Measurements from ENCODE around the gene FRK.
"Not testable (repeated sequence)": the region's sequence is repeated elsewhere in the genome, so short reads cannot be mapped to it uniquely, and the experiment has no call there.

FRK gene

DNA sequence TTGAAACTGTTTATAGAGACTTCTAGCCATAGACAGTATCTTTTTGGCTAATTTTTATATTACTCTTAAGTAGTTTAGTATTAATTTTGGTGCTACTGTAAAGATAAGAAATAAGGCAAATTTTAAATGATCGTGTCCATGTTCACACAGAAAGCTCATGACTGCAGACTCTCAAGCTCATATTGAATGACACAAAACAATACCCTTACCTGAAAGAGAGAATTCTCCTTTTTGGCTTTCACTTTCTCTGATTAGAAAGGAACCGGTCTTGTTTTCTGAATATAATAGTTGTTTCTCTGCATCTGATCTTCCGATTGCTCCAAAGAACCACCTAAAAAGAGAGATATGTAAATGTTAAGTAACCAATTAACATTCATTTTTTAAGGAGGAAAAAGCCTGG is 57.0 kb downstream of the FRK start:
- DNase-seq = no peak

DNA sequence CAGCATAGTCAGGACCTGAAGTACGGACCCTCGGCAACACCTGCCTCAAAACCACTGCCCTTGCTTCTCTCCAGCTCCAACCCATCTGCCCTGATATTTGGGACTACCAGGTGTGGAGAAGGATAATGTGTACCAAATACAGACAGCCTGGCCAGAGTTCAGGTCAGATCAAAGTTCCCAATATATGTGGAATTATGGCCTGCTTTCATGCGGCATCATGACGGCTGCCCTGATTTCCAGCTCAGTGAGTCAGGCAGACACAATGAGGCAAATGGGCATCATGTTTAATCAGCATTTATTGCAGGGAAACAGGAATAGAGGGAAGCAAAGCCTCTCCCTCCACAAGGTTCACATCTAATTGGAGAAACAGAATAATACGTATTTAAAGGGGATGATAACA is 57.9 kb downstream of the FRK start:
- no peak for DNase-seq

DNA sequence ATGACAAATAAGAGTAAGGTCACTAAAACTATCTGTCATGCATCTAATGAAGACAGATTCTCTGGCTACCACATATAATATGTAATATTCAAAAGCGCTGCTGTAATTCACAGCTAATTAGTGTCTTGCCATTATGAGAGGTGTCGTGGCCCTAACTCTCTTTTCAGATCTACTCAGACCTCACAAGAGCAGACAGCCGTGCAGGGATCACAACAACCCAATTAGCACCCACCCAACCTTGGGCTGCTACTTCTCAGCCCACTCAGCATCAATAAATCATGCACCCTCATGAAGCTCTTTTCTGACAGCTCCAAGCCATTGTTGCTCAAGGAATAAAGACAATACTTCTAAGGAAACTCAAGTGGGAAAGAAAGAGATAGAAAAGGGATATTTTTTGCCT is 61.5 kb downstream of the FRK start:
- DNase-seq = no peak

DNA sequence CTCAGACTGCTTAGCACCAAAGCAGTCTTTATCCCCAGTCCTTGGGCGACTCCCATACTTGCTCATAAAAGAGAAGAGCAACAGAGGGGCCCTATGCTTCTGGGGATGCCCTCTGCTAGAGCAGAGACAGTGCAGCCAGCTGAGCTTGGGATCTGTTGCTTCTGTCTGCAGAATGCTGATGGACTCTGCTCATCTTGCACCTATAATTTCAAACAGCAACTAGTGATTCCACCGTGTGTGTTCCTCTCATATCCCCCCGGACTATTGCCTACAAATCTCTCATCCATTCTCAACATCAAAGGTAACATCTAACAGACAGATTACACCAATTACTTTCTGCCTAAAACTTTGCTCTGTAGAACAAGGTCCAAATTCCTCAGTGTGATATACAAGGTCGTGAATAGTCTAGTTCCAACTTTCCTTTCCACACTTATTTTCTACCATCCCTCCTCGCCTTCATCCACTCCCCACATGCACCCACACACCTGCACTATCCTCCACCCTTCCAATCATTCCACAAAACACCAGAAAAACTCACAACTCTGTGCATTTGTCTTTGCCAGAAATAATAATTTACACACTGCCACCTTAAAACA is 62.6 kb downstream of the FRK start:
- DNase-seq = no peak

DNA sequence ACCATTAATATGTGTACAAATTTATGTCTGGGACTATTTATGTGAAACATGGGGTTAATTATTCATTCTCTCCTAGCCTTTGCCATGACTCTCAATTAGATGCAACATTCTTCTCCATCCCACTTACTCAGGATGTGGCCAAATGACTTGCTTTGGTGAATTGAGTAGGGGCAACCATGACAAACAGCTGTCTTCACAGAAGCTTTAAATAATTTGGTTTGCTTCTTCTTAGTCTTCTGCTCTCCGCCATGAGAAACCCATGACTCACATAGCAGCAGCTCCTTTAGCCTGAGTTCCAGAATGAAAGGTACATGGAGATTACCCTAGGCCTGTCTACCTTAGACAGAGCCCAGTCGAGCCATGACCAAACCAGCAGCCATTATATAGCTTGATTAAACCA is 74.7 kb downstream of the FRK start:
- DNase-seq = no peak

DNA sequence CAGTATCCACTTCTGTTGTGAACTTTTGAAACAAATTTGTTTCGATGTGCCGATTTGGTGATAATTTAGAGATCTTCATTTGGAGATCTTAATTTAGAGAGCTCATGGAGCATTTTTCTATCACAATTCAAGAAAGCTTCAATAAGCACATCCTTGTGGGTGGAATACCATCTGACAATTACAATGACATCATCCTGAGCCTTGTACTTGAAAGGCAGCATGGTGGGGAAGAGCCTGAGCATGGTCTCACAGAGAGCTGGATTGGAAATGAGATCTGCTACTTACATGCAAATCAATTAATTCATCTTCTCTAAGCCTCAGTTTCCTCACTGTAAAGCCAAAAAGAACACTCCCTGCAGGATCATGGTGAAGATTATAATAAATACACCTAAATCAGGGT is 75.9 kb downstream of the FRK start:
- DNase-seq = no peak

DNA sequence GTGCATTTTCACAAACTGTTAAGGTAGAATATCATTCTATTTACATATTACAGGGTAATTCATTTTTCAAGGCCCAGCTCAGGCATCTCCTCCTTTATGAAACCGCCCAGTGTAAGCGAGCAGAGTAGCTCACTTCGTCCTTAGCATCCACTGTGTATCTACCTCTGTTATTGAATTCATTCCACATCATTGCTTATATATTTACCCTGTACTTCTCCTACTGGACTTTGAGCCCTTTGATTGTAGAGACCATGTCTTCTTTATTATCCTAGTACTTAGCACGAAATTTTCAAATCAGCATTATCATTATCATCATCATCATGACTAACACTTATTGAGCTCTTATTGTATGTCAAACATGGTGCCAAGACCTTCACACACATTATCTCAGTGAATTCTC is 76.7 kb downstream of the FRK start:
- no peak for DNase-seq

DNA sequence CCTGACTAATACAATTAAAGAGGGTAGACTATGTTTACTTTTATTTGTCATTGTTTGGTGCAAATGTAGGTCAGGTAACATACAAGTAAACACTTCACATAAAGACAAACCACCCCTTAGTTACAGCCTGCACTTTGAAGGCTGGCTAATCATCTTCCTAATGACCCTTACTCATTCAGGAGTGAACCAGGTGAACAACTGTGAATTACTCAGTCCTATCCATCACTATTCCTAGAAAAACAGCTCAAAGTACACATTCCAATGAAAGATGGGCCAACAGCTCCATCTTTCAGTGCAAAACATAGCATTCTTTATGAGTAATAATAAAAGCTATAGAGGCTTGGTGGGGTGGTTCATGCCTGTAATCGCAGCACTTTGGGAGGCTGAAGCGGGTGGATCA is 78.2 kb downstream of the FRK start:
- DNase-seq = no peak

DNA sequence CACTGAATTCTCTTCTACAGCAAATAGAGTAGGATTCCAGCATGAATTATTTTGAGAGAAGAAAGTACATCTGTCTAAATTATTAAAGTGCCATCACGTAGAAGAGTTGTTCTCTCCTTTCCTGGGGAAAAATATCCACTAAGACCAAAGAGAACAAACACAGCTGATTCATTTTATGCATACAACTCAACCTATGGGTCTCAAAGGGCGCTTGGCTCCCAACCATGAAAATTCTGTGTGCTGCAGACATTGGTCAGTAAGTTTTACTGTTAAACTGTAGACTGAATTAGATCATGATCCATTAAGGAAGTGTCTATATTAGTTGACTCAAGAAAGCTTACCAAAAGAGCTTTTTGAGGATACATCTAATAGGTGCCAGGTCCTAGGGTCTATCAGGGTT is 83.5 kb downstream of the FRK start:
- DNase-seq = no peak

DNA sequence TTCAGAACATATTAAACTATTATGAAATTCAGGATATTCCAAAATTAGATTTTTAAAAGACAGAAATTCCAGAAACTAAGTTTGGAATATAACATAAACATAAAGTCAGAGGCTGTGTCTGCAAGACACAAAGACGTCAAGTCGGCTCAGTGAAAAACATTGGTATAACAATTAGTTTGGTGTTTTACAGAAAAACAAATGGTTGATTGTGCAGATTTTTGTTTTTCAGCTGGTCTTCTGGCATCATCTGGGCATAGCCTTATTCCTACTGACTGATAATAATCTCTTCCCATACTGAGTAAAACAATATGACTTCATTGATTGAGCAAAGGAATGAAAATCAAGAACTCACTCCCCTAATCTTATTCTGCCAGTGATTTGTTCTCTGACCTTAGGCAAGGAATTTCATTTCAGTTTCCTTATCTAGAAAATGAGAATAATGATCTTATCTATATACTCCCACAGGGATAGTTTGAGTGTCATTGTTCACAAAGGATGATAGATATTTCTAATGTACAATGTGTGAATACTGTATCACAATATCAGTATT is 84.3 kb downstream of the FRK start:
- DNase-seq = no peak

DNA sequence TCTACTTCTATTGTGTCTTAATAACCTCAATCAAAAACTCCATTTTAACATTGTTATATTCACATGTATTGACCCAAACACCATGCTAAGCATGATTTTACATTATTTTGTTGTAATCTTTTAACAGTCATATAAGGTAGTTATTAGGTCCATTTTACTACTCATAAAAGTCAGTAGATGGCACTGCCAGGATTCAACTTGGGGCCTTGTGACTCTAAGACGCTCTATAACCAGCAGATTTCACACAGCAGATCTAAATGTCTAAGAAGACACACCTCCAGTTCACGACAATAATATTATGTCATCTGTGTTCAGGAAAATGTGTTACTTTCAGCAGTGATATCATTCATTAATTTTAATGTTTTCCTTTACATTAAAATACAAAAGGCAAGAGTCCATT is 88.0 kb downstream of the FRK start:
- DNase-seq = no peak

DNA sequence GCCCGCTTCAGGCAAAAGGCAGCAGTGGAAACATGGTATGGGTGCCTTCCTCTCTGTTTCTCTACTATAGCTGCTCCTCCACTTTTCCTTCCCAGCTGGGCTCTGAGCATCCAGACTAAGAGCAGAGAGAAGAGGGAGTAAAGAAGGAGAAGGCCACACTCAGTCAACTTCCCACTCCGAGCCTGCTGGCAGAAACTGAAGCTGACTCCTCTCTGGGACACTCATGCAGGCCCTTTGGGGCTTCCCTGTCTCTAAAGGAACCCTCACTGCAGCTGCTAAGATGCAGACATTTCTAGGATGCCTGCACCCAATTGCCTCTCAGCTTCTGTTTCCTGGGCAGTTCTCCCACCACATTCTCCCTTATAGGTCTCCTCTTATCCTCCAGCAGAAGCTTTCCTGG is 88.9 kb downstream of the FRK start:
- DNase-seq = no peak

DNA sequence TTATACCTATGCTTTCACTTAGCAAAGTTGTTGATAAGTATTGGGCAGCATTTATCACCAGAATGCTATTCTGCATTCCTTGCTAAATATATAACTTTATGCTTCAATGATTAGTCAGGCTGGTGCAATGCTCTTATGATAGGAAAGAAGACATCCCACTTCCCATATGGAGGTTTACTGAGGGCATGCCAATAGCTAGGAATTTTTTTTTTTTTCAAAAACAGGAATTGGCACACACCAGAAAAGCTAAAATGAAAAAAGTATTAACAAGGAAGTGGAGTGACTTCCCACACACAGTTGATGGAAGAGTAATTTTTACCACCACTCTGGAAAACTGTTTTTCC is 90.8 kb downstream of the FRK start:
- no peak for DNase-seq

DNA sequence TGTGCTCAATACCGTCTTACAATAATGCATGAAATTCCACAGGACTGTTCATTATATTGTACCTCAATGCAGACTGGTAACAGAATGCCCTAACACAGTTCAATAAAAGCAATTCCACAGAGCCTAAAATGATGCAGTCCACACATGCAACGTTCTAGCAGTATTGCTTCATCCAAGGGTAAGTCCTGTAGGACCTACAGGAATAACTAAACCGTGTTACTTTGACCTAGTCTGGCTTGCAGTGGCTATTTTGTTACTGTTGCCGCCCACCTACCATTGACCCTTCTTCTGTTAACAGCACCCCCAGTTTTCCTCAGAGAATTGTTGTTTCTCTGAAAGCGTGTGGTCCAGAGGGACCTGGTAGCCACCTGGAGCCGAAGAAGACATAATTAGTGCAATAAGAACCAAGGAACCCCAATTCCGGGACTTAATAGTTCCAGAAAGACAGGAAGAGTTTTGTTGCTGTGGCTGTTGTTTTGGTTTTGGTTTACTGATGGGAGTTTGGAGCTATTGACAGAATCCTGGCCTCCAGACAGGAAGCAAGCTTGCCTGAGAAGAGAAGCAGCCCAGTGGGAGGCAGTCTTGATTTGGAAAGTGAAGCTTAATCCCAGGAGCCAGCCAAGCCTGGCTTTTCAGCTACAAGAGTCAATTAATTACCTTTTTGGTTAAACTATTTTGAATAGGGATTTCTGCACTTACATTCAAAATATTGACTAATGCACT is 91.3 kb downstream of the FRK start:
- DNase-seq = no peak

DNA sequence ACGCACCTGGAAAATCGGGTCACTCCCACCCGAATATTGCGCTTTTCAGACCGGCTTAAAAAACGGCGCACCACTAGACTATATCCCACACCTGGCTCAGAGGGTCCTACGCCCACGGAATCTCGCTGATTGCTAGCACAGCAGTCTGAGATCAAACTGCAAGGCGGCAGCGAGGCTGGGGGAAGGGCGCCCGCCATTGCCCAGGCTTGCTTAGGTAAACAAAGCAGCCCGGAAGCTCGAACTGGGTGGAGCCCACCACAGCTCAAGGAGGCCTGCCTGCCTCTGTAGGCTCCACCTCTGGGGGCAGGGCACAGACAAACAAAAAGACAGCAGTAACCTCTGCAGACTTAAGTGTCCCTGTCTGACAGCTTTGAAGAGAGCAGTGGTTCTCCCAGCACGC is 100.4 kb downstream of the FRK start:
- DNase-seq = not testable (repeated sequence)

DNA sequence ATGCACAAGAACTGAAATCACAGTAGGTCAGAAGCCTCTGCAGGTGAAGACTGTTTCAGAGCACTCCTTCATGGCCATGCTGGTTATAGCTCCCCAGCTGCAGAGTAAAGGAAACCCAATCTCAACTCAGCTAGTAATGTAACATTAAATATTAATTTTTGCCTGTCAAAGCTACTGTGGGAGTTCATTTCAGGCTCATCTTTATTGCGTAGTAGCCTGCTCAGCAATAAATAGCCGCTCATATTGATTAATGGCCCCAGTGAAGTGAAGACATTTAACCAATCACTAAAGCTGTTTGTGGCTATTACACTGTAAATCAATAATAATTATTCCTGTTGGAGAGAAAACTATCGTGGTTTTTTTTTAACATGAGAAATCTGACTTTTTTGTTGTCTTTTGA is 101.7 kb downstream of the FRK start:
- DNase-seq = no peak

DNA sequence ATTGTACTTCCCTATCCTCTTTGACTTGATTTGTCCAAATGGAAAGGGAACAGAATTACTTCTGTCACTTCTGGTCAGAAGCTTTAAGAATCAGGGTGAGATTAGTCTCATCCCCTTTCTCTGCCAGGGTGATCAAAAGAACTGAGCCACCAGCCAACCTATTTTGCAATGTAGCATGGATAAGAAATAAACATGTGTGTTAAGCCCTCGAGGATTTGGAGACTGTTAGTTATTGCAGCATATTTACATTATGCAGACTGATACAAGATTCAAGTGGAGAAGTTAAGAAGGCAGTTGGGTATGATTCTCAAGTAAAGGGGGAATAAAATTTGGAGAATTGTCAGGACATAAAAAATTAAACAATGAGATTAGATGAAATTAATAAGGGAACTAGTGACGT is 106.0 kb downstream of the FRK start:
- DNase-seq = no peak

DNA sequence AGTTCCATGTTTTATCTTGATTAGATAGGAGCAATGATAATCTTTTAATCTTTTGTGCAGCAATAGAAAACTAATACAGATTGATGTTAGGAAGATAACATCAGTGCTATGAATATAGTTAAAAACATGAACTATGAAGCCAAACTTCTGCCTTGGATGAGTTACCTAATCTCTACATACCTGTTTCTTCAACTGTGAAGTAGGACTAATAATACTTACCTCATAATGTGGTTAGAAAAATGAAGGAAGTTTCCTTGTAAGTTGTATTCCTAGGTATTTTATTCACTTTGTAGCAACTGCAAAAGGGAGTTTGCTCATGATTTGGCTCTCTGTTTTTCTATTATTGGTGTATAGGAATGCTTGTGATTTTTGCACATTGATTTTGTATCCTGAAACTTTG is 111.9 kb downstream of the FRK start:
- DNase-seq = no peak

DNA sequence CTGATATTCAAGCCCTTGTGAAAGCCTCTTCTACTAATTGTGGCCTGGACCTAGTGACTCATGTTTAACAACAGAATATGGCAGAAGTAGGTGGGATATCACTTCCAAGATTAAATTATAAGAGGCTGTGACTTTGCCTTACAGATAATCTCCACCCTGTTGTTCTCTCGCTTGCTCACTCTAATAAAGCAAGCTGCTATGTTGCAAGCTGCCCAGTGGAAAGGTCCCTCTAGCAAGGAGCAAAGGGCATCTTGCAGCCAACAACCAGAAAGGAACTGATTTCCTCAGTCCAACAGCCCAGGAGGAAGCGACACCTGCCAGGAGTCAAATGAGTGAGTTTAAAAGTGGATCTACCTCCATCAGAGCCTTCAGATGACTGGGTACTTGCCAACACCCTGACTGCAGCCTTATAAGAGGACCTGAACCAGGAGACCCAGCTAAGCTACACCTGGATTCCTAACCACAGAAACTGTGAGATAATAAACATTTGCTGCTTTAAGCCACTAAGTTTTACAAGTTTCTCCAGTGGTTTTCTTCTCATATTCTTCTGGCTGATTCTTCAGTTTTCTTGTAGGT is 112.6 kb downstream of the FRK start:
- DNase-seq = no peak

DNA sequence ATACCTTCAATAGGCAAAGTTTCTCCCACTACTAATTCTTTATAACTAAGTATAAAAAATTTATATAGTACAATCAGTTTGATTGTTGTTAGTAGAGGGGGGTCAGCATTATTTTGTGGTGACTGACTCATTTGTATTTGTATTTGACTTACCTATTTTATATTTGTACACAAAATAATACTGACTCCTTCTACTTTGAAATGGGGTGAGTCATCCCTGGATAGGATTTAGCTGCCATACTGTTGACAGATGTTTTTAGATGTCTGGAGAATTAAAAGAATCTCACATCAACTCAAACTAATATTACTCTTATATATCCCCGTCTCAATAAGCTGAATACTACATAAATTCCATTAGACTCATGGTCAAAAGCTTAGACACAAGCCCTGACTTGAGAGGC is 114.9 kb downstream of the FRK start:
- no peak for DNase-seq

DNA sequence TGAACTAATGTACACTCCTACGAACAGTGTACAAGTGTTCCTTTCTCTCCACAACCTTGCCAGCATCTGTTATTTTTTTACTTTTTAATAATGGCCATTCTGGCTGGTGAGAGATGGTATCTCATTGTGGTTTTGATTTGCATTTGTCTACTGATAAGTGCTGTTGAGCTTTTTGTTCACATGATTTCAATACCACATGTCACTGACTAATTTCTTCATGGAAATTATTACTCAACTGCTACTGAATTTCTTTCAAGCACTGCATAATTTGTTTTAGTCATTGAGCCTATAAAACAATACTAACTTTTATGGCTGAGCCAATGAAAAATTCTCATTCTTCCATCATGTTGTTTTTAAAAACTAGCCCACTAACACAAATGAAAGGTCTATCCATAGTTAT is 115.4 kb downstream of the FRK start:
- no peak for DNase-seq

DNA sequence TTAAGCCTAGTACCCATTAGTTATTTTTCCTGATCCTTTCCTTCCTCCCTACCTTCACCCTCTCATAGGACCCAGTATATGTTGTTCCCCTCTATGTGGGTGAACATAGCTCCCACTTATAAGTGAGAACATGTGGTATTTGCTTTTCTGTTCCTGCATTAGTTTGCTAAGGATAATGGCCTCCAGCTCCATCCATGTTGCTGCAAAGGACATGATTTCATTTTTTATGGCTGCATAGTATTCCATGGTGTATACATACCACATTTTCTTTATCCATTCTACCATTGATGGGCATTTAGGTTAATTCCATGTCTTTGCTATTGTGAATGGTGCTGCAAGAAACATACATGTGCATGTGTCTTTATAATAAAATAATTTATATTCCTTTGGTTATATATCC is 115.9 kb downstream of the FRK start:
- DNase-seq = not testable (repeated sequence)

DNA sequence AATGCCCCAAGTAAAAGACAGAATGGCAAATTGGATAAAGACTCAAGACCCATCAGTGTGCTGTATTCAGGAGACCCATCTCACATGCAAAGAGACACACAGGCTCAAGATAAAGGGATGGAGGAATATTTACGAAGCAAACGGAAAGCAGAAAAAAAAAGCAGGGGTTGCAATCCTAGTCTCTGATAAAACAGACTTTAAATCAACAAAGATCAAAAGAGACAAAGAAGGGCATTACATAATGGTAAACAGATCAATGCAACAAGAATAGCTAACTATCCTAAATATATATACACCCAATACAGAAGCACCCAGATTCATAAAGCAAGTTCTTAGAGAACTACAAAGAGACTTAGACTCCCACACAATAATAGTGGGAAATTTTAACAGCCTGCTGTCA is 123.2 kb downstream of the FRK start:
- not testable (repeated sequence) for DNase-seq

DNA sequence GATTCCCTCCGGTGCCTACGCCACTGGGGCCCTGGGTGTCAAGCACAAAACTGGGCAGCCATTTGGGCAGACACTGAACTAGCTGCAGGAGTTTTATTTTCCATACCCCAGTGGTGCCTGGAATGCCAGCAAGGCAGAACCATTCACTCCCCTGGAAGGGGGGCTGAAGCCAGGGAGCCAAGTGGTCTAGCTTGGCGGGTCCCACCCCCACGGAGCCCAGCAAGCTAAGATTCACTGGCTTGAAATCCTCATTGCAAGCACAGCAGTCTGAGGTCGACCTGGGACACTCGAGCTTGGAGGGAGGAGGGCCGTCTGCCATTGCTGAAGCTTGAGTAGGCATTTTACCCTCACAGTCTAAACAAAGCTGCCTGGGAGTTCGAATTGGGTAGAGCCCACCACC is 125.3 kb downstream of the FRK start:
- no peak for DNase-seq

DNA sequence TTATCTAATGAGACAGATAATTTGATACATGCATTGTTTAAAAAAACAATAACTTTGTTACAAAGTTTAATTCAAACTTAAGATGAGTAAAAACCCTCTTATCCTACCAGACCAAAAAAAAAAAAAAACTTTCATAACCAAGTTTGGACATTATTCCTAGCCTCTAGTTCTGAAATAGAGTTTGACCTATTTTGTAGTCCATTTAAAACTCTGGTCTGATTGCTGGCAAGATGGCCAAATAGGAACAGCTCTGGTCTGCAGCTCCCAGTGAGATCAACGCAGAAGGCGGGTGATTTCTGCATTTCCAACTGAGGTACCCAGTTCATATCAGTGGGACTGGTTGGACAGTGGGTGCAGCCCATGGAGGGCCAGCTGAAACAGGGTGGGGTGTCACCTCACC is 125.9 kb downstream of the FRK start:
- no peak for DNase-seq
